K562 (cell line): ENCODE data around the gene BICC1. TPM values are rescaled to one million over a fixed set of nuclear protein-coding genes. Genes with fewer than 3 reads are reported as not detected.

ENCODE experiments used
- ATAC-seq: fragments of 200-7000 bp; cut with Tn5 transposase; 3 replicates; pipeline ENCODE4 v1.9.1; 2020; ENCODE audit warnings: moderate library complexity
- BruUV-seq: library from RNA; stranded (reverse); fragments of 400-500 nt; replicated peaks from 2 replicates; lab custom pipeline; 2021; lab: Mats Ljungman, UMichigan
- CTCF ChIA-PET: fragments of 300-600 bp; formaldehyde crosslinking; extraction: SDS; loops from one replicate; lab custom pipeline; 2021; ENCODE audit warnings: low intra/inter-chr PET ratio; lab: Yijun Ruan, JAX
- POLR2A ChIA-PET: fragments of 300-600, 350-650 bp; sonication (Branson Sonifier 250); formaldehyde crosslinking; extraction: SDS; loops from one replicate; lab custom pipeline; 2021; ENCODE audit warnings: antibody characterized with exemption, inconsistent platforms; lab: Yijun Ruan, JAX
- DNase-seq, 4 experiments: peaks; one replicate each; pipeline versions ENCODE4 v3.0.0 to v3.0.0-alpha.2; 2011 to 2018; ENCODE audit warnings: low spot score in 3 of 4, mixed read lengths in 3 of 4; ENCODE audit errors: extremely low read depth in 1 of 4
- FAIRE-seq: peaks from 2 replicates; lab custom pipeline; 2011; peaks lifted over from hg19 to GRCh38; lab: Jason Lieb, UNC
- H2AFZ ChIP-seq: 2 replicates; pipeline ENCODE4 v1.6.0; 2011; ENCODE audit warnings: low read depth, low read length, control low read depth, inconsistent platforms
- H3K27ac ChIP-seq: fragments of 200-600 bp; 3 replicates; pipeline ENCODE4 v1.8.0; 2011; ENCODE audit warnings: low read depth, mild to moderate bottlenecking, control low read depth, inconsistent platforms, low read length, moderate library complexity, mixed read lengths; ENCODE audit errors: extremely low read depth
- H3K27me3 ChIP-seq, 2 experiments: fragments of 300-600 bp in 1 of 2; 2 replicates in 1 of 2; 3 replicates in 1 of 2; pipeline versions ENCODE4 v1.6.0 to v1.8.0; 2011; ENCODE audit warnings: inconsistent platforms in 2 of 2, low read length in 2 of 2, mild to moderate bottlenecking in 1 of 2, mixed read lengths in 1 of 2, moderate library complexity in 1 of 2; ENCODE audit not compliant: control insufficient read depth in 2 of 2, insufficient read depth in 2 of 2
- H3K36me3 ChIP-seq: fragments of 300-600 bp; 3 replicates; pipeline ENCODE4 v1.8.0; 2011; ENCODE audit warnings: mild to moderate bottlenecking, low read length, inconsistent platforms; ENCODE audit not compliant: control insufficient read depth, insufficient read depth
- H3K4me1 ChIP-seq, 2 experiments: fragments of 200-600 bp in 1 of 2; replicated peaks in 1 of 2; 2 replicates in 1 of 2; 3 replicates in 1 of 2; pipeline versions ENCODE4 v1.5.1 to v1.8.0; 2011; ENCODE audit warnings: inconsistent platforms in 2 of 2, low read length in 2 of 2, mild to moderate bottlenecking in 1 of 2, mixed read lengths in 1 of 2, moderate library complexity in 1 of 2; ENCODE audit not compliant: control insufficient read depth in 2 of 2, insufficient read depth in 2 of 2
- H3K4me2 ChIP-seq: 2 replicates; pipeline ENCODE4 v1.6.1; 2011; ENCODE audit warnings: low read length, control low read depth, inconsistent platforms, mixed read lengths; ENCODE audit not compliant: insufficient read depth
- H3K4me3 ChIP-seq: fragments of 200-600 bp; sonication (generic), shearing (Covaris generic); 2 replicates; pipeline ENCODE4 v1.5.1; 2016; ENCODE audit warnings: control low read depth, inconsistent platforms
- H3K79me2 ChIP-seq: fragments of 200-600 bp; 3 replicates; pipeline ENCODE4 v1.8.0; 2011; ENCODE audit warnings: low read length, inconsistent platforms; ENCODE audit not compliant: control insufficient read depth, insufficient read depth
- H3K9ac ChIP-seq, 2 experiments: 2 replicates each; pipeline versions ENCODE4 v1.6.0 to v1.6.1; 2011; ENCODE audit warnings: low read depth in 2 of 2, low read length in 2 of 2, control low read depth in 1 of 2, inconsistent platforms in 1 of 2, mild to moderate bottlenecking in 1 of 2, mixed read lengths in 1 of 2; ENCODE audit not compliant: insufficient read depth in 1 of 2
- H3K9me1 ChIP-seq: one replicate; pipeline ENCODE4 v1.6.0; 2011; ENCODE audit warnings: inconsistent platforms, mild to moderate bottlenecking, low read length, moderate library complexity; ENCODE audit not compliant: control insufficient read depth, insufficient read depth
- H3K9me3 ChIP-seq: replicated peaks from 2 replicates; pipeline ENCODE4 v1.5.1; 2011; ENCODE audit warnings: low read depth, low read length, inconsistent platforms; ENCODE audit not compliant: control insufficient read depth, insufficient read depth
- H4K20me1 ChIP-seq: replicated peaks from 2 replicates; pipeline ENCODE4 v1.6.1; 2011; ENCODE audit warnings: low read length, inconsistent platforms, mixed read lengths; ENCODE audit not compliant: control insufficient read depth, insufficient read depth
- ARID1B ChIP-seq: fragments of 450-650 bp; IDR thresholded peaks from 2 replicates; pipeline ENCODE4 v1.6.1; 2016; ENCODE audit warnings: antibody characterized with exemption, mild to moderate bottlenecking, inconsistent platforms
- FOXM1 ChIP-seq, 2 experiments: fragments of 450-650 bp in 1 of 2; sonication (generic) in 1 of 2; formaldehyde crosslinking in 1 of 2; IDR thresholded peaks; 2 replicates each; pipeline versions ENCODE4 v1.6.1 to v1.9.0; 2017 to 2022; ENCODE audit warnings: low read depth in 2 of 2, mild to moderate bottlenecking in 2 of 2, missing genetic modification reagents in 1 of 2, moderate library complexity in 1 of 2
- HLTF ChIP-seq: fragments of 450-650 bp; IDR thresholded peaks from 2 replicates; pipeline ENCODE4 v1.6.1; 2016
- KAT8 ChIP-seq: fragments of 450-650 bp; IDR thresholded peaks from 2 replicates; pipeline ENCODE4 v1.6.1; 2016; ENCODE audit warnings: low read depth, mild to moderate bottlenecking
- MAFG ChIP-seq: fragments of 450-650 bp; conservative IDR thresholded peaks from 2 replicates; pipeline ENCODE4 v1.6.1; 2016; ENCODE audit warnings: missing genetic modification characterization, missing compliant biosample characterization
- NCOA1 ChIP-seq: fragments of 450-650 bp; IDR thresholded peaks from 2 replicates; pipeline ENCODE4 v1.6.1; 2016; ENCODE audit warnings: low read depth
- NFIX ChIP-seq: fragments of 250-450 bp; sonication (Bioruptor Pico); IDR thresholded peaks from 2 replicates; pipeline ENCODE4 v1.4.0; 2020; ENCODE audit warnings: low read depth, mild to moderate bottlenecking, moderate library complexity
- PRPF4 ChIP-seq: fragments of 200-400 bp; formaldehyde crosslinking; IDR thresholded peaks from one replicate; pipeline ENCODE4 v1.6.1; 2017; ENCODE audit warnings: low read length, low read depth, mild to moderate bottlenecking; ENCODE audit not compliant: insufficient read depth, poor library complexity, severe bottlenecking
- RB1 ChIP-seq: fragments of 450-650 bp; IDR thresholded peaks from 2 replicates; pipeline ENCODE4 v1.6.1; 2017; ENCODE audit warnings: low read depth, mild to moderate bottlenecking
- RBM14 ChIP-seq: fragments of 200-400 bp; formaldehyde crosslinking; IDR thresholded peaks from 2 replicates; pipeline ENCODE4 v1.6.1; 2018; ENCODE audit warnings: low read depth, mild to moderate bottlenecking, low read length, moderate library complexity, borderline replicate concordance; ENCODE audit not compliant: insufficient read depth
- SMAD3 ChIP-seq: fragments of 450-650 bp; formaldehyde crosslinking; conservative IDR thresholded peaks from 2 replicates; pipeline ENCODE4 v1.4.0; 2020; ENCODE audit warnings: mild to moderate bottlenecking
- TCFL5 ChIP-seq: fragments of 250-450 bp; sonication (Bioruptor Pico); conservative IDR thresholded peaks from 2 replicates; pipeline ENCODE4 v1.6.1; 2021; ENCODE audit warnings: mild to moderate bottlenecking, moderate library complexity, matching md5 sums
- ZNF143 ChIP-seq: sonication (generic); formaldehyde crosslinking; IDR thresholded peaks from 2 replicates; pipeline ENCODE4 v1.9.0; 2022; ENCODE audit warnings: mild to moderate bottlenecking, missing genetic modification reagents
- ZNF217 ChIP-seq: sonication (generic); formaldehyde crosslinking; IDR thresholded peaks from 2 replicates; pipeline ENCODE4 v1.8.0; 2022; ENCODE audit warnings: mild to moderate bottlenecking, missing genetic modification reagents
- ZNF232 ChIP-seq: sonication (generic); formaldehyde crosslinking; IDR thresholded peaks from 2 replicates; pipeline ENCODE4 v1.8.0; 2022; ENCODE audit warnings: mild to moderate bottlenecking, missing genetic modification reagents
- ZNF77 ChIP-seq: fragments of 250-450 bp; sonication (Bioruptor Pico); IDR thresholded peaks from 2 replicates; pipeline ENCODE4 v1.5.0; 2020
- WGBS: fragments of 100-300 bp; shearing (Covaris generic); methylation state at CpG from one replicate; pipeline ENCODE4 v1.1.6; 2016; ENCODE audit warnings: low coverage, mixed read lengths; ENCODE audit not compliant: insufficient coverage; ENCODE audit errors: missing lambda C conversion rate; 5-methylcytosine and 5-hydroxymethylcytosine counted together
- in situ Hi-C: fragments of 300-500 bp; cut with MboI; formaldehyde crosslinking; loops from 4 replicates; pipeline ENCODE4 v1.15.0; 2018; ENCODE audit warnings: inconsistent platforms, mixed read lengths
- intact Hi-C: fragments of 100-400 bp; cut with micrococcal nuclease; formaldehyde crosslinking; loops from 2 replicates; pipeline ENCODE4 v1.14.2; 2022
- polyA plus RNA-seq, 8 experiments: library from polyadenylated mRNA; depleted of rRNA in 4 of 8; stranded (reverse) in 5 of 8; unstranded in 3 of 8; fragments of >200 nt; fragmentation: Nextera tagmentation in 2 of 8; fragmentation: Illumina TruSeq in 1 of 8; extraction: Ambion mirVana in 2 of 8; extraction: Trizol in 1 of 8; gene quantifications; 2 replicates each; pipeline versions ENCODE4 v1.2.1 to v1.2.3, GENCODE V29; 2011 to 2014; ENCODE audit warnings: inconsistent platforms in 1 of 8, missing spikeins in 1 of 8
- total RNA-seq, 7 experiments: library from RNA; depleted of rRNA in 6 of 7; stranded (reverse); fragments of >200 nt in 6 of 7; fragmentation: Illumina TruSeq in 2 of 7; extraction: Trizol in 2 of 7; gene quantifications; 2 replicates each; pipeline versions ENCODE4 v1.2.1 to v1.2.3, GENCODE V29; 2011 to 2021; ENCODE audit warnings: low replicate concordance in 1 of 7
- TF ChIP-seq, protein P1 (sequence below), 2 experiments: fragments of 450-650 bp; IDR thresholded peaks; 2 replicates each; pipeline ENCODE4 v1.6.1; 2016

The BICC1 gene
- total and polyA plus RNA-seq, 9 of the 15 experiments (the other 6 are each of a cell fraction or from before 2014, with no cell fraction given): not detected

- whole genome bisulfite sequencing: 0% methylated on average over 2 of the region's 2 CpGs
- in situ Hi-C loops: no loop called here
- TF ChIP-seq ZNF143 (no peak), PRPF4 (no peak), HLTF (no peak), NFIX (CRISPR knock-in tag) (no peak), ZNF217 (no peak), KAT8 (no peak), ZNF232 (no peak), NCOA1 (no peak), RBM14 (no peak), ARID1B (no peak), MAFG (no peak), ZNF77 (CRISPR knock-in tag) (no peak), FOXM1 (IDR thresholded peaks at IDR 0.05; ENCODE audit: low read depth) (no peak), FOXM1 (CRISPR knock-in tag; IDR thresholded peaks at IDR 0.05; ENCODE audit: low read depth) (no peak), TCFL5 (CRISPR knock-in tag) (no peak), RB1 (no peak), SMAD3 (CRISPR knock-in tag) (no peak)
- TF ChIP-seq, protein P1, sequence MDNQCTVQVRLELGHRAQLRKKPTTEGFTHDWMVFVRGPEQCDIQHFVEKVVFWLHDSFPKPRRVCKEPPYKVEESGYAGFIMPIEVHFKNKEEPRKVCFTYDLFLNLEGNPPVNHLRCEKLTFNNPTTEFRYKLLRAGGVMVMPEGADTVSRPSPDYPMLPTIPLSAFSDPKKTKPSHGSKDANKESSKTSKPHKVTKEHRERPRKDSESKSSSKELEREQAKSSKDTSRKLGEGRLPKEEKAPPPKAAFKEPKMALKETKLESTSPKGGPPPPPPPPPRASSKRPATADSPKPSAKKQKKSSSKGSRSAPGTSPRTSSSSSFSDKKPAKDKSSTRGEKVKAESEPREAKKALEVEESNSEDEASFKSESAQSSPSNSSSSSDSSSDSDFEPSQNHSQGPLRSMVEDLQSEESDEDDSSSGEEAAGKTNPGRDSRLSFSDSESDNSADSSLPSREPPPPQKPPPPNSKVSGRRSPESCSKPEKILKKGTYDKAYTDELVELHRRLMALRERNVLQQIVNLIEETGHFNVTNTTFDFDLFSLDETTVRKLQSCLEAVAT (IDR thresholded peaks at IDR 0.05): no peak
Observed at GRCh38 chr10:58837826-58838225, 325.2 kb downstream of the BICC1 start.

More at GRCh38 chr10:58837826-58838225, 325.2 kb downstream of the BICC1 start:
- Histone ChIP-seq H3K4me1 (no peaks in the 10 kb centered on the region), H3K79me2 (no peaks in the 10 kb centered on the region), H3K9me1 (no peaks in the 10 kb centered on the region), H2AFZ (no peak overlapping the region), H3K4me3 (no peak overlapping the region), H3K27me3 (no peaks in the 10 kb centered on the region), H3K4me2 (no peak overlapping the region), H3K9ac (no peak overlapping the region), H3K36me3 (no peaks in the 10 kb centered on the region), H3K27ac (no peak overlapping the region), H4K20me1 (no peaks in the 10 kb centered on the region), H3K9me3 (no peaks in the 10 kb centered on the region)
- ChIA-PET CTCF (no interaction called here), POLR2A (no interaction called here)
- no peak for ATAC-seq
- DNase-seq: no peak
- FAIRE-seq: no peak
- intact Hi-C loops: no loop called here
- no TSS peak for BruUV-seq
